ENCODE results near the gene CCDC80. TPM values are rescaled to one million over a fixed set of nuclear protein-coding genes. Genes with fewer than 3 reads are reported as not detected.

CCDC80 gene
- polyA plus RNA-seq, 1 experiment: 199 TPM

- ChIA-PET POLR2A (no interaction called here), CTCF (no interaction called here)
- H3K4me3 ChIP-seq (ENCODE audit: low read depth, low read length): no peak overlapping the region
- peaks cover 13% of the 10 kb centered on the region for H3K36me3 ChIP-seq (ENCODE audit: control insufficient read depth, insufficient read depth, low read length)
- no peak for DNase-seq (ENCODE audit: low read depth)
- no peaks in the 10 kb centered on the region for H3K27me3 ChIP-seq (ENCODE audit: control insufficient read depth, insufficient read depth, low read length)
- TF ChIP-seq CTCF (IDR thresholded peaks at IDR 0.05; ENCODE audit: insufficient read depth, low read depth, low read length): no peak
Measured at GRCh38 chr3:112610121-112610520, 30.8 kb downstream of the CCDC80 start.

DNA sequence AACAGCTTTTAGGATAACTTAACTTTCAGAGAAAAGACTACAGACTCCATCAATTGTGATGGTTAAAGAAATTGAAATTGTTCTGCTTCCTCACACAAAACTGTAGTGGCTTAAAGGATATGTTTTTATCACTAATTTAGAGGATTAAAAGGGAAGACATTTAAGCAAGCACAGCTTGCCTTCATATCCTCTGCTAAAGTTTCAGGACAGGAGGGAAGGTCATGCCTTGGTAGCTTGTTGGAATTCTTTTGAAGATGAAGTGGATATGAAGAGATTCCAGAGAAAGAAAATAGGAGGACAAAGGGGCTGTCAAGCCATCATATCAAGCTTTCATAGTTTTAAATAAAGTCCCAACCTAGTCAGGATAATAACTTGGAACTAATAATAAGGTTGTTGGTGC, 33.1 kb downstream of the CCDC80 start:
- no peak for TF ChIP-seq CTCF (IDR thresholded peaks at IDR 0.05; ENCODE audit: insufficient read depth, low read depth, low read length)
- CTCF ChIA-PET: interaction anchor here (1.0 to 1.1 kb wide), 3 partner anchors 9 to 28 kb away, joined by 3 read pairs; no protein-coding TSS in a partner anchor
- no peak for DNase-seq (ENCODE audit: low read depth)
- Histone ChIP-seq H3K4me3 (ENCODE audit: low read depth, low read length) (no peak overlapping the region), H3K36me3 (ENCODE audit: control insufficient read depth, insufficient read depth, low read length) (peaks cover 13% of the 10 kb centered on the region), H3K27me3 (ENCODE audit: control insufficient read depth, insufficient read depth, low read length) (no peaks in the 10 kb centered on the region)
- POLR2A ChIA-PET: no interaction called here

- POLR2A ChIA-PET: interaction anchor here (0.6 kb wide), 1 partner anchor 89 kb away, joined by 6 read pairs; no protein-coding TSS in a partner anchor
- Histone ChIP-seq H3K36me3 (ENCODE audit: control insufficient read depth, insufficient read depth, low read length) (peaks cover 6% of the 10 kb centered on the region), H3K27me3 (ENCODE audit: control insufficient read depth, insufficient read depth, low read length) (no peaks in the 10 kb centered on the region), H3K4me3 (ENCODE audit: low read depth, low read length) (no peak overlapping the region)
- CTCF ChIA-PET: interaction anchor here (0.7 to 1.2 kb wide), 3 partner anchors 15 to 516 kb away, joined by 3 to 4 read pairs (median 4); no protein-coding TSS in a partner anchor
- TF ChIP-seq CTCF (IDR thresholded peaks at IDR 0.05; ENCODE audit: insufficient read depth, low read depth, low read length): no peak
- no peak for DNase-seq (ENCODE audit: low read depth)
Measured at GRCh38 chr3:112606098-112606497, 34.8 kb downstream of the CCDC80 start.

DNA sequence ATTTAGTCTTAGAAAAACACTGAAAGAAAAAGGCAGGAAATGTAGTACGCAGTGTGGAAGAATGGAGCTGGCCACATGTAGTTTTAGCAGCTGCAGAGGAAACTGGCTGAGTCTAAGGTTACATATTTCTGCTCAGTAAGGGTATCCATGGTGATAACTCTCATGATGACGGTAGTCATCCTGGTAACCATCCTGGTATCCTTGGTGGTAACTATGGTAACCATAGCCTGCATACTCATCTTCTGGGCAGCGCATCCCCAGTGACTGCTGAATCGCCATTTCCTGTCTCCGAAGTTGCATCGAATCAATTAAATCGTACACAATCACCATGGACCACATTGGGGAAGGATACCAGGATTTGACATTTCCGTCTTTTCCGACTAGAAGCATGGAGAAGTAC, 35.7 kb downstream of the CCDC80 start:
- H3K27me3 ChIP-seq (ENCODE audit: control insufficient read depth, insufficient read depth, low read length): no peaks in the 10 kb centered on the region
- CTCF ChIA-PET: interaction anchor here (1.6 kb wide), 1 partner anchor 15 kb away, joined by 3 read pairs; no protein-coding TSS in a partner anchor
- DNase-seq (ENCODE audit: low read depth): peak; percentile 55
- no peak for TF ChIP-seq CTCF (IDR thresholded peaks at IDR 0.05; ENCODE audit: insufficient read depth, low read depth, low read length)
- POLR2A ChIA-PET: no interaction called here
- H3K36me3 ChIP-seq (ENCODE audit: control insufficient read depth, insufficient read depth, low read length): peaks cover 6% of the 10 kb centered on the region
- H3K4me3 ChIP-seq (ENCODE audit: low read depth, low read length): no peak overlapping the region

GRCh38 chr3:112604536-112604935, 36.4 kb downstream of the CCDC80 start:
- no peak overlapping the region for H3K4me3 ChIP-seq (ENCODE audit: low read depth, low read length)
- H3K27me3 ChIP-seq (ENCODE audit: control insufficient read depth, insufficient read depth, low read length): no peaks in the 10 kb centered on the region
- peak; percentile 72 for DNase-seq (ENCODE audit: low read depth)
- ChIA-PET CTCF (interaction anchor here (1.6 kb wide), 1 partner anchor 14 kb away, joined by 3 read pairs; no protein-coding TSS in a partner anchor), POLR2A (no interaction called here)
- no peak for TF ChIP-seq CTCF (IDR thresholded peaks at IDR 0.05; ENCODE audit: insufficient read depth, low read depth, low read length)
- peaks cover 4% of the 10 kb centered on the region for H3K36me3 ChIP-seq (ENCODE audit: control insufficient read depth, insufficient read depth, low read length)
